Activated T-cell treated with anti-CD3 and anti-CD28 coated beads for 1 hour (primary cell): Measurements from ENCODE around the gene GNG11.

Experiments
- DNase-seq: peaks from one replicate; pipeline ENCODE4 v3.0.0-alpha.2; 2020; ENCODE audit warnings: low read depth

The GNG11 gene

DNA sequence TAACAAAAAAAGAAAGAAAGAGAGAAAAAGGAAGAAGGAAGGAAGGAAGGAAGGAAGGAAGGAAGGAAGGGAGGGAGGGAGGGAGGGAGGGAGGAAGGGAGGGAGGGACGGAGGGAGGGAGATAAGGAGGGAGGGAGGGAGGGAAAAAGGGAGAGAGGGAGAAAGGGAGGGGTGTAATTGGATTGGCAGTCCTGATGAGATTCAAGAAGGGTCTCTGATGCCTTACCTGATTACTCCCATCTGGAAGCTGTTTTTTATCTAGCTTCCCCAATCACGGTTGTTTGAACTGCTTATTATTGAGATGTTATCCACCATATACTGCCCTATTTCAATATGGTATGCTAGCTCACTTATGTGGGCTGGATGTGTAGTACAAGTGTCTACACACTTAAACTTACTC is 27.3 kb downstream of the GNG11 start:
- DNase-seq, result no peak

DNA sequence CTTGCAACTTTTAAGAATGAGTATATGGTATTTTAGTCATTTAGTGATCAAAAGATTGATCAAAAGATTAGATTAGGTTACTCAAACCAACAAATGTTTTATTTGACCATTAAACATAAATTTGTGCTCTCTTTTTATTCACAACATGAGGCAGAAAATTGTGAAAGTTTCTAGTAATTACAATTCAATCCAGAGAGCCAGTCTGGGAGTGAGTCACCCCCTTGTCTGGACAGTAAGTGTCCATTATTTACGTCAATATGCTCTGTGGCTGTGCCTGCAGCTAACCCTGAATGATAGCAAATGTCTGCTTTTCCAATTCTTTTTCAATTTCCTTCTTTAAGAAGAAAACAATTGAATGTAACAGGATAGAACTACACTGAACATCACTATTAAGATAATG is 27.9 kb downstream of the GNG11 start:
- no peak for DNase-seq

DNA sequence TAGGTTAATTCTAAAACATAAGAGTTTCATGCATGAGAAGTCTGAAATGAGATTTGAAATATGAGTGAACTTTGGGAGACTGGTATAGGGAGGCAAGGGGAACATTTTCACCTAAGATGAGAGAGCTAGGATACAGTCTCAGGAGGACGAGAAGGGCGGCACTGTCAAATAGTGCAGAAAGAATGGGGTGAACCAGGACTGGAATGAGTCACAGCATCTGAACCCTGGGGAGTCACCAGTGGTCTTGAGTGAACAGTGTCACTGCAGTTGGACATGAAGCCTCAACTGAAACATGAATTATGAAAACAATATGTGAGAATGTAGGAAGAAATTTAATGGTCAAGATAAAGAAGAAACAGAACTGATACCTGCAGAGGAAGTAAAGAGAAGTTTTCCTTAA is 33.8 kb downstream of the GNG11 start:
- DNase-seq, result no peak

DNA sequence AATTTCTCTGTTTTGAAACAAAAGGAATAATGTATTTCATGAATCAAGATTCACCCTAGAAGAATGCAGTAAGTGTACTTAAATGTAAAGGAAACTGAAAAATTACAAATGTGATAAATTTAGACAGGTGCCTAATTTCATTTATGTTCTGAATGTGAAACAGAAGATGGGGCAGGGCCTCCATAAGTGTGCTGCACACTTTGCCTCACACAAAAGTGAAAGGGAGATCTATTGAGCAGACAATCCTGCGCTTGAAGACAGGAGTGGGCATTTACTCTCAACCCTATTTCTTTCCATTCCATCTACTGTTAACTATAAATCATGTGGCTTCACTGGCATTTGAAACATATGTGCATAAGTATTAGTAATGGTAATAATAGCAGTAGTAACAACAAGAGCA is 36.2 kb downstream of the GNG11 start:
- no peak for DNase-seq

DNA sequence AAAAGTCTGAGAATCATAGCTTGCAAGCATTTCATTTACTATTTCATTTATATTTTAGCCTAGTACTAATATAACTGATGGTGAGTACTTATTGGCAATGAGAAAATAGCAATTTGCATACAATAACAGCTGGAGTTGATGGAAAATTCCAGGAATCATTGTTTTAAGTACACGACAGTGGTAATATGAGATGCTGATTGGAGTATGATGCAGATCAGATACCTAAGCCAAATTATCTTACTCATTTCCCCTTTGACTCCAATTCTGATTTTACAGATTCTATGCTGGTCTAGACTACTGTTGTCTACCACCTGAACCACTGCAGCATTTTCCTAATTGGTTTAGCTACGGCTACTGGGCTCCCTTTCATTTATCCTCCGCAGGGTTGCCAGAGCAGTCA is 36.7 kb downstream of the GNG11 start:
- no peak for DNase-seq

DNA sequence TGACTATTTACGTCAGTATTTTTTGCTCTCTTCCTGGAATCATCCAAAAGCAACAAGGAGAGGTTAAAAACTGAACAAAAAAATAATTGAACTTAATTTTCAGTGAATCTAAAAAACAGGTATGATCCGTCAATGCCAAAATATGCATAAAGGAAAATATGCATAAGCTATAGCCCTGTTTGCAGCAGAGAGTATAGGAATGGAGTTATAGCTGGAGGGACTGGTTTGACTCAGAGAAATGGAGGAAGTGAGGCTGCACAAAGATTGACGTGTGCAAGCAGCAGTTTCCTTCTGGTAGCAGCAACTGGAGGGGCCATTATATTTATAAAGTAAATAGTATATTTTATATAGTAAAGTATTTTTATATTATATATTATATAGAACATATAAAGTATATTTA is 37.1 kb downstream of the GNG11 start:
- no peak for DNase-seq

DNA sequence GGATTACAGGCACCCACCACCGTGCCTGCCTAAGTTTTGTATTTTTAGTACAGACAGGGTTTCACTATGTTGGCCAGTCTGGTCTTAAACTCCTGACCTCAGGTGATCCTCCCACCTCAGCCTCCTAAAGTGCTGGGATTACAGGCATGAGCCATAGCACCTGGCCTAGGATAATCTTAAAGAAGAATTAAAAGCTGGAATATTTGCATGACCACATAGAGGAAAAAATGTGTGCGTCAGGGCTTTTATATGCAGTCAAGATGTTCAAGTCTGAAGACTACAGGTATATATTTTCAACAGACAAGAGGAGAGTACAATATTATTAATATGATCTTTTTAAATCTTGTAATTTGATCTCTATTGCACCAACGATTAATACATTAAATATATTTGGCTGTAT is 39.5 kb downstream of the GNG11 start:
- DNase-seq, result no peak

DNA sequence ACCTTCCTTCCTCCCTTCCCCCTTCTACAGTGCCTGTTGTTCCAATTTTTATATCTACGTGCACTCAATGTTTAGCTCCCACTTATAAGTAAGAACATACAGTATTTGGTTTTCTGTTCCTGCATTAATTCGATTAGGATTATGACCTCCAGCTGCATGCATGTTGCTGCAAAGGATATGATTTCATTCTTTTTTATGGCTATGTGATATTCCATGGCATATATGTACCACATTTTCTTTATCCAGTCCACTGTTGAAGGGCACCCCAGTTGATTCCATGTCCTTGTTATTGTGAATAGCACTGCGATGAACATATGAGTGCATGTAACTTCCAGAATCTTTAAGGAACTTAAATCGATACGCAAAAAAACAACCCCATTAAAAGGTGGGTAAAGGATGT is 42.7 kb downstream of the GNG11 start:
- DNase-seq, result no peak

DNA sequence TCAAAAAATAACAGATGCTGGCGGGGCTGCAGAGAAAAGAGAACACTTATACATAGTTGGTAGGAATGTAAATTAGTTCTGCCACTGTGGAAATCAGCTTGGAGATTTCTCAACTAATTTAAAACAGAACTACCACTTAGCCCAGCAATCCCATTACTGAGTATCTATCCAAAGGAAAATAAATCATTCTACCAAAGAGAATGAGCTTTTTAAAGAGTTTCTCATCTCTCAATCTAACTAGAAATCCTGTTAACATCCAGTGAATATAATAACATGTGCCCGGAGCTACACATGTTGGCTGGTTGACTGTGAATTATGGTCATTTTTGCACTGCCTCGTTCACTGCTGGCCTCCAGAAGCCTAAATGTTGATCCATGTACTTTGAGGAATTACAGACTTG is 43.3 kb downstream of the GNG11 start:
- DNase-seq, result no peak

DNA sequence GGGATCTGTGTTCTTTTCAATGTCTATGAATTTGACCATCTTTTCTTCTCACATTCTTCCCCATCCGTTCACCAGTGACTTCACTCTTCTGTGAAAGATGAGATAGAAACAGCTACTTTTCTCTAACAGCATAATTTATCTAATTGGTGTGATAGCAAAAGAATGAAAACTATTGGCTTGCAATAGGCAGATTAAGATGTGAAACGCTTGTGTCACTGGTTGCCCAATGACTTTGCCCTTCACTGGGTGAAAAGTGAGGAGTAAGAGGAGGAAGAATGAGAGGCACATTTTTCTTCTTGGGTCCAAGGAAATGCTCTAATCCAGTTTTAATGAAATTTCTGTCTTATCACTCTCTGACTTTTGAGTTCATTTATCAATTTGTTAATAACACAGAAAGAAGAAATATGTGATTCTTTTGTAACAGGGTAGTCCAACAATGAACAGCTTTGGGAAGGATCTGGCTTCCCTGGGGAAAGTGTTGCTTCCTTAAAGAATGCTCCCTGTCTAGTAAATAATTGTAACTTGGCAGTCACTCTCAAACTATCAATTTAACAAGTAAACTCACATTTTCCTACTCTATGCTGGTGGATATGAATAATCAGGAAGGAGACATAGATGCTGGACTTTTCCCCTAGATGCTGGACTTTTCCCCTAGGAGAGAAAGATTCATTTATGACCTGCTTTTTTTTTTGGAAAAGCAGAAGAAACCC is 47.5 kb downstream of the GNG11 start:
- no peak for DNase-seq

DNA sequence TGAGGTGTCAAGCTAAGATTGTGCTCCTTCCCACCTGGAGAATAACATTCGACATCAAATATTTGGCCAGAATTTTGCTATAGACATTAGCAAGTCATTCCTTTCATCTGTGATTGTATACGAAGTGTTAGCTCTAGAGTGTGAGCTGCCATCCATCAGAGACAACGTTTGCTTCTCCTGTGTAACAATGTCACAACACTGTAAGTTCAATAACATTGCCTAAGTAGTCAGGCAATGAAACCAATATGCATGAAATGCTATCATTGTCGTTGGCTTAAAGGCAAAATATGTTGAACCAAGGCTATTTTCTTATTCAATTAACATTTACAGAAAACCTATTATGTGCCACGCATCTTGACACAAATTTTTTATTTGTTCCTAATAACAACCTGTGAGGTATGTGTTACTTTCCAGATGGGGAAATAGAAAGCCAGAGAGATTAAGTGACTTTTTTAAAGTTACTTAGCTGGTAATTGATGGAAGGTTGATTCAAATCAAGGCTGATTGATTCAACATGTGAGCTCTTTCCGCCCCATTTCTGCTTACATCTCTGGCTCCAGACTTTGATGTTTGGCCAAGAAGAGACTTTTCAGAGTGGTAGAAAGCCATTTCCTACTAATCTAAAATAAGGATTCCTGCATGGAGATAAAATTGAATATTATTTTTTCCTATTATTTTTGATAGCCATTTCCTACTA is 50.6 kb downstream of the GNG11 start:
- DNase-seq, result no peak

DNA sequence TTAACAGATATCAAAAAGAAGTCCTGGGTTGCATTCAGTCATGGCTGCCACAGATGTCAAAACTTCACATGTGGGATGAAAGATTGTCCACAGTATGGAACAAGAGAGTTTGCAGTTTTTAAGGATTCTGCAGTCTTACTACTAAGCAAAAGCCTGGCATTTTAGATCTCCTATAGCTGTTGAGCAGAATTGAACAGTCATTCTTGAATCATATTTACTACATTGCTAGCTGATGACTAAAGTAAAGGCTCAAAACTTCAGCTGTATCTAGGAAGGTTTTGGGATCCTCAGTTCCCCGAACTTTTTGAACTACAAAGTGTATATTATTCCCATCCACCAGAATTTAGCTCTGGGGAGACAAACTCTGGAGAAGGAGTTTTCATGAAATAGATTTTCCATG is 51.6 kb downstream of the GNG11 start:
- no peak for DNase-seq

DNA sequence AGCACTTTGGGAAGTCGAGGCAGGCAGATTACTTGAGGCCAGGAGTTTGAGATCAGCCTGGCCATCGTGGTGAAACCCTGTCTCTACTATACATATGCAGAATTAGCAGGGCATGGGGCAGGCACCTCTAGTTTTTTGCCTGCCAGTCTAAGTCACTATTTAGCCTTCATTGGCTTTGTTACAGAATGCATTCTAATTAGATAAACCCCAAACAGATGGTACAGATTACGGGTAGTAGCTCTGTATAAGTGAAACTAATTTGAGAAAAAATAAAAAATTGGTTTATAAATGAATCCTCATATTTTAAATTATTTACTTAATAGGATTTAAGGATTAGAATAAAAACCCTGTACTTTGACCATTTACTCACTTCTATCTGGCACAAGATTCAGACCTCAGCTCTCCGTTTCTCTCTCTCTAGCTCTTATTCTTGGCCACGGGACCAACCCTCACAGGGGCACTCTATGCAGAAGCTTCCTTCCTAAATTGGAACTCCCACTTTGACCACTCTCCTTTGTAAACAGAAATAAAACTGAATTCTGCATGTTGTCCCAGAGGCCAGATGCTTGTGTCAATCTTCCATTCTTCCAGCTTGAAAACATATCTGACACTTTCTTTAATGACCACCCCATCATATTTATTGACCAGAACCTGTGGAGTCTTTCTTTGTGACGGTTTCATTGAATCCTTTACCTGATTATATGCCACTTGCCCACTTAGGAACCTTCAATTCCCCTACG is 55.8 kb downstream of the GNG11 start:
- no peak for DNase-seq
